ENCODE data around the gene FOXL3. TPM values are rescaled to one million over a fixed set of nuclear protein-coding genes. Genes with fewer than 3 reads are reported as not detected.
"Not testable (repeated sequence)": the region's sequence is repeated elsewhere in the genome, so short reads cannot be mapped to it uniquely, and the experiment has no call there.

Gene FOXL3
- total RNA-seq, 1 donor from 2014 or later, result not detected

GRCh38 chr7:292226-292625 is 2.3 kb downstream of the FOXL3 start:
- Mint-ChIP-seq H3K9me3 (no peaks in the 10 kb centered on the region), H3K36me3 (ENCODE audit: low read depth) (no peaks in the 10 kb centered on the region), H3K4me1 (ENCODE audit: low read depth) (no peaks in the 10 kb centered on the region), H3K27me3 (ENCODE audit: insufficient read depth) (peaks cover 23% of the 10 kb centered on the region), H3K27ac (no peak overlapping the region), H3K4me3 (no peak overlapping the region)
- no peak for DNase-seq (ENCODE audit: low spot score)
- intact Hi-C loops (cut with micrococcal nuclease), result no loop called here

- no peaks in the 10 kb centered on the region for H3K4me1 Mint-ChIP-seq (ENCODE audit: low read depth)
- no peaks in the 10 kb centered on the region for H3K9me3 Mint-ChIP-seq
- H3K36me3 Mint-ChIP-seq (ENCODE audit: low read depth), result no peaks in the 10 kb centered on the region
- DNase-seq (ENCODE audit: low spot score), result no peak
- no peak overlapping the region for H3K27ac Mint-ChIP-seq
- no peak overlapping the region for H3K4me3 Mint-ChIP-seq
- intact Hi-C loops (cut with micrococcal nuclease), result no loop called here
- peaks cover 23% of the 10 kb centered on the region for H3K27me3 Mint-ChIP-seq (ENCODE audit: insufficient read depth)
These were observed 2.9 kb downstream of the FOXL3 start for GRCh38 chr7:292826-293225.

DNA sequence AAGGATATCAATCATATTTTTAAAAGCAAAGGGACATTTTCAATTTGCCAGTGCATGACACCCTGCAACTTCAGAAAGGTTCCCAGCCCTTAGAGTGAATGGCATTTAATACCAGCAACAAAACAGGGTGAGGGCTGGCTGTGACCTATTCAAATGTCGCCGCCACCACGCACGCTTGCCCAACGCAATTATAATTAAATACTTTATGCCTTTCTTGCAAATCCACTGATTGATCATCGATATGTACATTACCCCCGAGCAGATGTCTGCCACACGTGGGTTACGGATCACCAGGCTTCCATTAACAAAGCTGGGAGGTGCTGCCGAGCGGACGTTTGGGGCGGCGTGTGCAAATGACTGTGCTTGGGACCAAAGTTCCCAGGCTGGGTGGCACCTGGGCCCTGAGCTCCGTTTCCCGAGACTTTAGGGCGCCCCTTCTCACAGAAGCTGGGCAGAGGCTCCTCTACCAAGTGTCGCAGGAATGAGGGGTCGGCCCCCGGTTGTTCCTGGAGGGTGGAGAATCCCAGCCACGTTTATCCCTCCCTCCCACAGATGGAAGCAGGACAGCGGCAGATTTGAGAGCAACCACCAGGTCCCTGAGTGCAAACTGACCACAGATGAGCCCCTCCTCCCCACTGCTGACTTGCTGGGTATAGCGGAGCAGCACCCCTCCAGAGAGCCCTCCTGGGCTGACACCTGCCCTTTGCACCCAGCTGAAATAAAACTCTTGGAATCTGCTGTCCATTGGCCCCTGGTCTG is 3.9 kb downstream of the FOXL3 start:
- Mint-ChIP-seq H3K4me3 (no peak overlapping the region), H3K4me1 (ENCODE audit: low read depth) (no peaks in the 10 kb centered on the region), H3K27me3 (ENCODE audit: insufficient read depth) (peaks cover 22% of the 10 kb centered on the region), H3K36me3 (ENCODE audit: low read depth) (no peaks in the 10 kb centered on the region), H3K9me3 (no peaks in the 10 kb centered on the region), H3K27ac (no peak overlapping the region)
- intact Hi-C loops (cut with micrococcal nuclease), result no loop called here
- DNase-seq (ENCODE audit: low spot score), result no peak

GRCh38 chr7:294440-295154 is 4.6 kb downstream of the FOXL3 start:
- Mint-ChIP-seq H3K4me3 (no peak overlapping the region), H3K4me1 (ENCODE audit: low read depth) (no peaks in the 10 kb centered on the region), H3K9me3 (no peaks in the 10 kb centered on the region), H3K36me3 (ENCODE audit: low read depth) (no peaks in the 10 kb centered on the region), H3K27me3 (ENCODE audit: insufficient read depth) (peaks cover 19% of the 10 kb centered on the region), H3K27ac (no peak overlapping the region)
- no peak for DNase-seq (ENCODE audit: low spot score)
- intact Hi-C loops (cut with micrococcal nuclease), result no loop called here

DNA sequence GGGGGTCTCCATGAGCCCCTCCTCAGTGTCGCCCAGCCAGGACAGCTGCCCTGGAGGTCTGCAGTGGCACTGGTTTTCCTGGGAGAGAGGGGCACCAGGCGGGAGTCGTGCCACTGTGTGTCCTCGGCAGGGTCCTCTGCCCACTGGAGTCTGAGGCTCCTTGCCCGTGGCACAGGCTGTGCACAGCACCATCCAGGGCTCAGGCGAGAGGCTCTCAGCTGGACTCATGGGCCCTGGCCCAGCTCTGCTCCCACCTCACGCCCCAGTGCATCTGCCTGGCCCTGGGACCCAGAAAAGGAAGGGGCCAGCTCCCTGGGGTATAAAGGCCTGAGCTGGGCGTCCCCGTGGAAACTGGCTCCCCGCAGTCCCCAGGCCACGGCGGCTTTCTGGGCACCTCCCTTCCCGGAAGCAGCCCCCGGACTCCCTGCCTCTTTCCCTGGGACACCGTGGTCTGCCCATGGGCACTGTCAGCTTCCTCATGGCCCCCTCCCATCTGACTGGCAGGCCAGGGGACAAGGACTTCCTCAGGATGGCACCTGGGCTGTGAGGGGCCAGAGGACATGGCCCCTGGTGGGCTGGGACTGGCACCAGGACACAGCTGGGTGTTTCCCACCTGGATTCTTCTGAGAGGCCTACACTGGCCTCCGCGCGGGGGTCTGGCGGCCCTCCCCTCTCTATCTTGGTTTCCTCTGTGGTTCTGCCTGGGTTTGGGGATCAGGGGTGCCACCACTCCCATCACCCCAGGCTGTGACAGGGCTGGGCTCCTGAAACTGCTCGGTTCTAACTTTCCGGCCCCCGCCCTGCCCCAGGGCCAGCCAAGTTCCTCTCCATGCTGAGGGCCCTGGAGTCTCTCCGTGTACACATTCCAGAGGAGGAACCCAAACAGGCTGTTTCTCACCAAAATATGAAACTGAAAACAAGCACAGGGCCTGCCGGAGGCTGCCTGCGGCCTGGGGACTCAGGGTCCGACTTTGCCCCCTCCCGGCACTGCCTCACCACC is 5.5 kb downstream of the FOXL3 start:
- DNase-seq (ENCODE audit: low spot score), result no peak
- H3K27me3 Mint-ChIP-seq (ENCODE audit: insufficient read depth), result peaks cover 18% of the 10 kb centered on the region
- intact Hi-C loops (cut with micrococcal nuclease), result no loop called here
- H3K27ac Mint-ChIP-seq, result no peak overlapping the region
- H3K4me1 Mint-ChIP-seq (ENCODE audit: low read depth), result no peaks in the 10 kb centered on the region
- H3K4me3 Mint-ChIP-seq, result no peak overlapping the region
- no peaks in the 10 kb centered on the region for H3K36me3 Mint-ChIP-seq (ENCODE audit: low read depth)
- H3K9me3 Mint-ChIP-seq, result no peaks in the 10 kb centered on the region

- intact Hi-C loops (cut with micrococcal nuclease), result no loop called here
- Mint-ChIP-seq H3K9me3 (no peaks in the 10 kb centered on the region), H3K27ac (no peak overlapping the region), H3K36me3 (ENCODE audit: low read depth) (no peaks in the 10 kb centered on the region), H3K4me1 (ENCODE audit: low read depth) (no peaks in the 10 kb centered on the region), H3K27me3 (ENCODE audit: insufficient read depth) (peaks cover 16% of the 10 kb centered on the region), H3K4me3 (no peak overlapping the region)
- DNase-seq (ENCODE audit: low spot score), result no peak
These were observed 6.5 kb downstream of the FOXL3 start for GRCh38 chr7:296373-296945.

GRCh38 chr7:297141-297540 is 7.2 kb downstream of the FOXL3 start:
- H3K4me1 Mint-ChIP-seq (ENCODE audit: low read depth); intact Hi-C loops (cut with micrococcal nuclease); H3K4me3 Mint-ChIP-seq; H3K9me3 Mint-ChIP-seq; H3K27me3 Mint-ChIP-seq (ENCODE audit: insufficient read depth); H3K27ac Mint-ChIP-seq; H3K36me3 Mint-ChIP-seq (ENCODE audit: low read depth); DNase-seq (ENCODE audit: low spot score): not testable (repeated sequence)

DNA sequence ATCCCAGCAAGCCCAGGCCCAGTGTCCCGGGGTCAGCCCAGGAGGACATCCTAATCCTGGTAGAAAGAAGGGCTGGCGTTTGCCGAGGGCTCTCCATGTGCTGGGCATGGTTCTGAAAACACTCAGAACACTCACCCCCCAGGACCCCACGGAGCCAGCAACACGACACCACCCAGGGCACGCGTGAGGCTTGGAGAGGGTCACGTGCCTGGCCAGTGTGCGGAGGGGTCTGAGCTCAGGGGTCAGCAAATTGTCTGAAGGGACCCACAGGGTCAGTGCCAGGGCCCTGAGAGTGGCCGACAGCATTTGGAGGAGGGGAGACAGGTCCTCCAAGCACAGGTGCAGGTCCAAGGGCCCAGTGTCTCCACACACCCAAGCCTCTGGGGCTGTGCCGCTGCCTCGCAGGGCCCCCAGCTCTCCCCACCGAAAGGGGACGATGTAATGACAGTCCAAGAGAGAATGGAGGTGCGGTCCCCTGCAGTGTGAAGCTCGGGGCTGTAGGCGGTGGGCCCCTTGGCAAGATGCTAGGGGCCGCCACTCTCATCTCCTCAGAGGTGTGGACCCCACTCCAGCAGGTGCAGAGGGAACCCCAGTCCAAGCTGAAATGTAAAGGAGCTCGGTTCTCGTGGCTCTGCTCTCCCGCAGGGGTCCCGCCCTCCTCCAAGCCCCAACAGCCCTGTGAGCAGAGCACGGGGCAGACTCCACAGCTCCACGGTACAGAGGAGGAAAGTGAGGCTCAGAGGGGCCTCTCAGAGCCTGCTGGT is 7.8 kb downstream of the FOXL3 start:
- intact Hi-C loops (cut with micrococcal nuclease), result no loop called here
- H3K36me3 Mint-ChIP-seq (ENCODE audit: low read depth), result no peaks in the 10 kb centered on the region
- DNase-seq (ENCODE audit: low spot score), result no peak
- H3K4me3 Mint-ChIP-seq, result no peak overlapping the region
- no peaks in the 10 kb centered on the region for H3K9me3 Mint-ChIP-seq
- H3K4me1 Mint-ChIP-seq (ENCODE audit: low read depth), result no peaks in the 10 kb centered on the region
- no peak overlapping the region for H3K27ac Mint-ChIP-seq
- peaks cover 8% of the 10 kb centered on the region for H3K27me3 Mint-ChIP-seq (ENCODE audit: insufficient read depth)

DNA sequence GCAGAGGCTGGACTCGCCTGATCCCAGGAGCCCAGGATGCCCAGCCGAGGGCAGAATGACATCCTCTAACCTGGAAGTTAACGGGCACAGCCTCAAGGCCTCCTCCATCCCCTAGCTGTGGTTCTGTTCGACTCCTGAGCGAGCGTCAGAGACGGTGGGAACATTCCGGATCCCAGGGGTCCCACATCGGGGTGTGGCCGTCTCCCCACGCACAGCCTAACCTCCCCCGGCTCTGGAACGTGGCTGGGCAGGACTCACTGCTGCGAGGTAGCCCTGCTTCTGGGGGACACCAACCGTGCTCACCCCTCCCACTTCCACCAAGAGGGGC is 8.4 kb downstream of the FOXL3 start:
- Mint-ChIP-seq H3K4me3 (no peak overlapping the region), H3K27ac (no peak overlapping the region), H3K36me3 (ENCODE audit: low read depth) (no peaks in the 10 kb centered on the region), H3K4me1 (ENCODE audit: low read depth) (no peaks in the 10 kb centered on the region), H3K27me3 (ENCODE audit: insufficient read depth) (peaks cover 3% of the 10 kb centered on the region), H3K9me3 (no peaks in the 10 kb centered on the region)
- intact Hi-C loops (cut with micrococcal nuclease), result no loop called here
- no peak for DNase-seq (ENCODE audit: low spot score)

GRCh38 chr7:298743-299142 is 8.8 kb downstream of the FOXL3 start:
- Mint-ChIP-seq H3K4me3 (no peak overlapping the region), H3K36me3 (ENCODE audit: low read depth) (no peaks in the 10 kb centered on the region), H3K9me3 (no peaks in the 10 kb centered on the region), H3K27ac (no peak overlapping the region), H3K4me1 (ENCODE audit: low read depth) (no peaks in the 10 kb centered on the region), H3K27me3 (ENCODE audit: insufficient read depth) (no peaks in the 10 kb centered on the region)
- DNase-seq (ENCODE audit: low spot score), result no peak
- intact Hi-C loops (cut with micrococcal nuclease), result no loop called here

GRCh38 chr7:299169-299568 is 9.2 kb downstream of the FOXL3 start:
- Mint-ChIP-seq H3K27me3 (ENCODE audit: insufficient read depth) (no peaks in the 10 kb centered on the region), H3K4me3 (no peak overlapping the region), H3K36me3 (ENCODE audit: low read depth) (no peaks in the 10 kb centered on the region), H3K9me3 (no peaks in the 10 kb centered on the region), H3K27ac (no peak overlapping the region), H3K4me1 (ENCODE audit: low read depth) (no peaks in the 10 kb centered on the region)
- no peak for DNase-seq (ENCODE audit: low spot score)
- intact Hi-C loops (cut with micrococcal nuclease), result no loop called here

DNA sequence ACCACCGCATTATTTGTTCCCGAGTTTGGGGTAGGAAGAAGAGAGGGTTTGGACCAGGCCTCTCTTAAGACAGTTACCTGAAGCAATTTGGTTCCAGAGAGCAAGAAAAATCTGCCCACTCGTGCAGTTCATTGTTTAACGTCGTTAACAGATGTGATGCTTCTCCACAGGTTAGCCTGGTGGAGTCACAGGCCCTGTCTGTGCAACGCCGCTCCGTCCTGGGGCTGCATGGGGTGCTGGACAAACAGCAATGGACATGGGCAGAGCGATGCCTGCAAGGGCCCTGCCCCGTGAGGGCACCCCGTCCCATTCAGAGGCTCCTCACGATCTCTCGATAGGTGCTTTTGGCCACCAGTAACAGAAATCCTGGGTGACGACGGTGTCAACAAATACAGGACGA is 9.7 kb downstream of the FOXL3 start:
- H3K27me3 Mint-ChIP-seq (ENCODE audit: insufficient read depth), result no peaks in the 10 kb centered on the region
- no peak overlapping the region for H3K4me3 Mint-ChIP-seq
- H3K9me3 Mint-ChIP-seq, result peaks cover 4% of the 10 kb centered on the region
- intact Hi-C loops (cut with micrococcal nuclease), result no loop called here
- DNase-seq (ENCODE audit: low spot score), result no peak
- no peaks in the 10 kb centered on the region for H3K4me1 Mint-ChIP-seq (ENCODE audit: low read depth)
- no peaks in the 10 kb centered on the region for H3K36me3 Mint-ChIP-seq (ENCODE audit: low read depth)
- H3K27ac Mint-ChIP-seq, result no peak overlapping the region
